HEK293 (cell line): ENCODE results near the gene MCM7.
A peak's percentile ranks its signal among the peaks of the same experiment; 100 is the strongest.

Experiments used
- CTCF ChIA-PET: fragments of 350-600 bp; formaldehyde crosslinking; extraction: SDS; loops from one replicate; lab custom pipeline; 2021; ENCODE audit warnings: antibody characterized with exemption; lab: Yijun Ruan, JAX
- POLR2A ChIA-PET: fragments of 300-600 bp; formaldehyde crosslinking; extraction: SDS; loops from one replicate; lab custom pipeline; 2020; ENCODE audit warnings: antibody characterized with exemption, inconsistent platforms; lab: Yijun Ruan, JAX
- H3K27ac ChIP-seq: fragments of 200-500 bp; sonication (Bioruptor generic); 2 replicates; pipeline ENCODE4 v1.5.1; 2014; ENCODE audit warnings: low read depth, low read length, control low read depth, inconsistent platforms; ENCODE audit errors: extremely low read depth
- H3K36me3 ChIP-seq, 2 experiments: fragments of 200-500 bp in 1 of 2; sonication (Bioruptor generic) in 1 of 2; 1 replicate in 1 of 2; 2 replicates in 1 of 2; pipeline ENCODE4 v1.5.1; 2014 to 2017; ENCODE audit warnings: inconsistent platforms in 2 of 2, low read length in 2 of 2; ENCODE audit not compliant: control insufficient read depth in 2 of 2, insufficient read depth in 1 of 2
- H3K4me1 ChIP-seq: fragments of 200-500 bp; sonication (Bioruptor generic); 2 replicates; pipeline ENCODE4 v1.5.1; 2014; ENCODE audit warnings: mild to moderate bottlenecking, low read length, inconsistent platforms; ENCODE audit not compliant: control insufficient read depth, insufficient read depth
- H3K4me3 ChIP-seq: 2 replicates; pipeline ENCODE4 v1.5.1; 2011; ENCODE audit warnings: low read depth, mild to moderate bottlenecking, control low read depth, low read length, moderate library complexity
- H3K9me3 ChIP-seq: fragments of 200-500 bp; sonication (Bioruptor generic); 2 replicates; pipeline ENCODE4 v1.5.1; 2014; ENCODE audit warnings: low read depth, low read length, inconsistent platforms; ENCODE audit not compliant: control insufficient read depth, insufficient read depth
- GFI1B ChIP-seq: fragments of 450-650 bp; formaldehyde crosslinking; IDR thresholded peaks from 2 replicates; pipeline ENCODE4 v1.5.1; 2016; ENCODE audit warnings: missing biosample characterization, missing genetic modification characterization
- IKZF3 ChIP-seq: fragments of 450-650 bp; IDR thresholded peaks from 2 replicates; pipeline ENCODE4 v1.5.0; 2018; ENCODE audit warnings: missing biosample characterization, mild to moderate bottlenecking, missing genetic modification characterization, moderate library complexity
- KLF1 ChIP-seq: fragments of 450-650 bp; formaldehyde crosslinking; IDR thresholded peaks from 2 replicates; pipeline ENCODE4 v1.5.1; 2016; ENCODE audit warnings: missing biosample characterization, missing genetic modification characterization
- OVOL3 ChIP-seq: fragments of 450-650 bp; formaldehyde crosslinking; IDR thresholded peaks from 2 replicates; pipeline ENCODE4 v1.5.1; 2016; ENCODE audit warnings: missing biosample characterization, missing genetic modification characterization
- PRDM1 ChIP-seq: fragments of 450-650 bp; formaldehyde crosslinking; IDR thresholded peaks from 2 replicates; pipeline ENCODE4; 2016; ENCODE audit warnings: missing biosample characterization, missing genetic modification characterization
- PRDM6 ChIP-seq: fragments of 450-650 bp; formaldehyde crosslinking; IDR thresholded peaks from 2 replicates; pipeline ENCODE4 v1.5.1; 2017; ENCODE audit warnings: missing biosample characterization, missing genetic modification characterization
- REPIN1 ChIP-seq: fragments of 450-650 bp; formaldehyde crosslinking; IDR thresholded peaks from 2 replicates; pipeline ENCODE4 v1.5.1; 2017; ENCODE audit warnings: missing biosample characterization, missing genetic modification characterization, low read depth
- SCRT2 ChIP-seq: fragments of 450-650 bp; formaldehyde crosslinking; IDR thresholded peaks from 2 replicates; pipeline ENCODE4 v1.5.1; 2016; ENCODE audit warnings: missing biosample characterization, missing genetic modification characterization
- YY1 ChIP-seq: fragments of 450-650 bp; formaldehyde crosslinking; IDR thresholded peaks from 2 replicates; pipeline ENCODE4 v1.5.1; 2018; ENCODE audit warnings: missing biosample characterization, missing genetic modification characterization
- ZBTB17 ChIP-seq: fragments of 450-650 bp; formaldehyde crosslinking; IDR thresholded peaks from 2 replicates; pipeline ENCODE4 v1.5.1; 2016; ENCODE audit warnings: missing biosample characterization, missing genetic modification characterization
- ZBTB49 ChIP-seq: fragments of 450-650 bp; formaldehyde crosslinking; IDR thresholded peaks from 2 replicates; pipeline ENCODE4 v1.5.1; 2016; ENCODE audit warnings: missing biosample characterization, missing genetic modification characterization, low read depth
- ZEB2 ChIP-seq: fragments of 450-650 bp; formaldehyde crosslinking; IDR thresholded peaks from 2 replicates; pipeline ENCODE4 v1.5.1; 2016; ENCODE audit warnings: missing biosample characterization, missing genetic modification characterization
- ZFHX2 ChIP-seq: fragments of 450-650 bp; formaldehyde crosslinking; conservative IDR thresholded peaks from 2 replicates; pipeline ENCODE4 v1.5.1; 2016; ENCODE audit warnings: missing biosample characterization, missing genetic modification characterization
- ZFP3 ChIP-seq: fragments of 450-650 bp; formaldehyde crosslinking; IDR thresholded peaks from 2 replicates; pipeline ENCODE4 v1.5.1; 2016; ENCODE audit warnings: low read depth, missing biosample characterization, missing genetic modification characterization
- ZFP41 ChIP-seq: fragments of 450-650 bp; formaldehyde crosslinking; IDR thresholded peaks from 2 replicates; pipeline ENCODE4 v1.5.1; 2016; ENCODE audit warnings: missing biosample characterization, missing genetic modification characterization, borderline replicate concordance
- ZNF202 ChIP-seq: fragments of 450-650 bp; formaldehyde crosslinking; IDR thresholded peaks from 2 replicates; pipeline ENCODE4 v1.5.1; 2016; ENCODE audit warnings: missing biosample characterization, missing genetic modification characterization, borderline replicate concordance
- ZNF239 ChIP-seq: fragments of 450-650 bp; formaldehyde crosslinking; IDR thresholded peaks from 2 replicates; pipeline ENCODE4 v1.5.1; 2016; ENCODE audit warnings: missing biosample characterization, missing genetic modification characterization
- ZNF24 ChIP-seq: fragments of 450-650 bp; formaldehyde crosslinking; IDR thresholded peaks from 2 replicates; pipeline ENCODE4 v1.5.1; 2016; ENCODE audit warnings: missing biosample characterization, missing genetic modification characterization
- ZNF292 ChIP-seq: fragments of 450-650 bp; formaldehyde crosslinking; IDR thresholded peaks from 2 replicates; pipeline ENCODE4 v1.5.1; 2016; ENCODE audit warnings: low read depth, missing biosample characterization, missing genetic modification characterization, borderline replicate concordance
- ZNF350 ChIP-seq: fragments of 450-650 bp; formaldehyde crosslinking; IDR thresholded peaks from 2 replicates; pipeline ENCODE4 v1.5.0; 2017; ENCODE audit warnings: missing biosample characterization, mild to moderate bottlenecking, missing genetic modification characterization
- ZNF366 ChIP-seq: fragments of 450-650 bp; formaldehyde crosslinking; conservative IDR thresholded peaks from 2 replicates; pipeline ENCODE4 v1.5.1; 2016; ENCODE audit warnings: missing biosample characterization, missing genetic modification characterization
- ZNF391 ChIP-seq: fragments of 450-650 bp; formaldehyde crosslinking; IDR thresholded peaks from 2 replicates; pipeline ENCODE4 v1.5.1; 2016; ENCODE audit warnings: low read depth, missing biosample characterization, missing genetic modification characterization, borderline replicate concordance
- ZNF423 ChIP-seq: fragments of 450-650 bp; formaldehyde crosslinking; IDR thresholded peaks from 2 replicates; pipeline ENCODE4 v1.5.1; 2016; ENCODE audit warnings: missing biosample characterization, missing genetic modification characterization
- ZNF571 ChIP-seq: fragments of 450-650 bp; formaldehyde crosslinking; IDR thresholded peaks from 2 replicates; pipeline ENCODE4 v1.5.0; 2017; ENCODE audit warnings: missing biosample characterization, missing genetic modification characterization
- ZNF596 ChIP-seq: fragments of 450-650 bp; IDR thresholded peaks from 2 replicates; pipeline ENCODE4 v1.5.0; 2018; ENCODE audit warnings: missing biosample characterization, mild to moderate bottlenecking, missing genetic modification characterization, moderate library complexity
- ZNF610 ChIP-seq: fragments of 450-650 bp; formaldehyde crosslinking; IDR thresholded peaks from 2 replicates; pipeline ENCODE4 v1.5.1; 2016; ENCODE audit warnings: missing biosample characterization, missing genetic modification characterization, borderline replicate concordance
- ZNF639 ChIP-seq: fragments of 450-650 bp; formaldehyde crosslinking; IDR thresholded peaks from 2 replicates; pipeline ENCODE4 v1.5.1; 2016; ENCODE audit warnings: missing biosample characterization, missing genetic modification characterization
- ZNF701 ChIP-seq: fragments of 450-650 bp; formaldehyde crosslinking; IDR thresholded peaks from 2 replicates; pipeline ENCODE4 v1.5.1; 2016; ENCODE audit warnings: missing biosample characterization, missing genetic modification characterization
- ZNF837 ChIP-seq: fragments of 450-650 bp; formaldehyde crosslinking; IDR thresholded peaks from 2 replicates; pipeline ENCODE4 v1.5.1; 2016; ENCODE audit warnings: missing biosample characterization, missing genetic modification characterization

Gene MCM7

GRCh38 chr7:100089458-100090196, 11.6 kb downstream of the MCM7 start (continued):
- TF ChIP-seq SCRT2 (tag by site-specific recombination) (no peak), PRDM1 (tag by site-specific recombination) (peak; percentile 92), ZBTB49 (tag by site-specific recombination) (no peak), ZNF202 (tag by site-specific recombination) (no peak), ZBTB17 (tag by site-specific recombination) (peak; percentile 93), ZFHX2 (tag by site-specific recombination) (peak; percentile 62), IKZF3 (peak; percentile 52; the same call in 1 of the 2 replicates), ZNF391 (peak; percentile 17; the same call in 1 of the 2 replicates), ZNF366 (peak; percentile 68), ZNF24 (tag by site-specific recombination) (no peak)

GRCh38 chr7:100088621-100089457, 12.4 kb downstream of the MCM7 start, which contains the start of gene COPS6:
Gene COPS6, plus strand, starts transcription at chr7:100088969. Its CDS starts 22 bp downstream, at chr7:100088991.
- CTCF ChIA-PET, result interaction anchor here (0.6 kb wide), 1 partner anchor 307 kb away, joined by 3 read pairs; no protein-coding TSS in a partner anchor
- Histone ChIP-seq H3K4me1 (peaks cover 8% of the 10 kb centered on the region), H3K9me3 (no peaks in the 10 kb centered on the region), H3K4me3 (peak within 1 kb of the TSS; percentile 86), H3K27ac (peak within 1 kb of the TSS; percentile 79), H3K36me3 (peaks cover 8 to 36% of the 10 kb centered on the region in 2 experiments)
- POLR2A ChIA-PET, result interaction anchor here (0.7 to 7.9 kb wide), 2 partner anchors 12 to 38 kb away, joined by 3 to 115 read pairs; partner anchors contain the start of genes AP4M1, MBLAC1 and MCM7
- TF ChIP-seq ZNF639 (peak; percentile 54; the same call in 1 of the 2 replicates), KLF1 (tag by site-specific recombination) (peak; percentile 25; the same call in 1 of the 2 replicates), ZNF292 (no peak), ZFP3 (tag by site-specific recombination) (no peak), ZNF596 (tag by site-specific recombination) (no peak; the same call in 1 of the 2 replicates), ZFP41 (no peak), ZNF391 (peak; percentile 45; the same call in 1 of the 2 replicates), ZNF571 (no peak), GFI1B (tag by site-specific recombination) (no peak), YY1 (tag by site-specific recombination) (peak; percentile 96), OVOL3 (no peak; the same call in 1 of the 2 replicates), ZNF350 (no peak), ZEB2 (tag by site-specific recombination) (peak; percentile 96), PRDM6 (tag by site-specific recombination) (no peak), REPIN1 (tag by site-specific recombination) (no peak), ZNF837 (no peak), ZNF610 (tag by site-specific recombination) (peak; percentile 71; the same call in 1 of the 2 replicates), ZNF239 (tag by site-specific recombination) (no peak), ZNF701 (tag by site-specific recombination) (no peak), ZNF423 (tag by site-specific recombination) (peak; percentile 65)
